IMR-90 (cell line): ENCODE measurements around the gene RAD51B.

Source experiments
- BHLHE40 ChIP-seq: fragments of 150-350 bp; IDR thresholded peaks from 2 replicates; pipeline ENCODE4 v1.6.1; 2016; ENCODE audit warnings: mild to moderate bottlenecking, low read depth, low read length
- CEBPB ChIP-seq: IDR thresholded peaks from 2 replicates; pipeline ENCODE4 v1.6.1; 2012; ENCODE audit warnings: low read depth, low read length, improper control_type of control experiment
- FOS ChIP-seq: fragments of 150-350 bp; IDR thresholded peaks from 2 replicates; pipeline ENCODE4 v1.6.1; 2016; ENCODE audit warnings: low read depth, low read length
- MAZ ChIP-seq: IDR thresholded peaks from 2 replicates; pipeline ENCODE4 v1.6.1; 2012; ENCODE audit warnings: low read depth, mild to moderate bottlenecking, low read length, improper control_type of control experiment, moderate library complexity, borderline replicate concordance
- POLR2A ChIP-seq: IDR thresholded peaks from 2 replicates; pipeline ENCODE4 v1.6.1; 2012; ENCODE audit warnings: mild to moderate bottlenecking, low read depth, low read length
- RAD21 ChIP-seq: IDR thresholded peaks from 2 replicates; pipeline ENCODE4 v1.6.1; 2012; ENCODE audit warnings: low read length, improper control_type of control experiment
- RCOR1 ChIP-seq: IDR thresholded peaks from 2 replicates; pipeline ENCODE4 v1.6.1; 2012; ENCODE audit warnings: mild to moderate bottlenecking, low read length, improper control_type of control experiment; ENCODE audit not compliant: insufficient replicate concordance
- RFX5 ChIP-seq: IDR thresholded peaks from 2 replicates; pipeline ENCODE4 v1.8.0; 2012; ENCODE audit warnings: low read depth, mild to moderate bottlenecking, low read length, moderate library complexity
- SMC3 ChIP-seq: fragments of 150-350 bp; IDR thresholded peaks from 2 replicates; pipeline ENCODE4 v1.6.1; 2016; ENCODE audit warnings: low read depth, mild to moderate bottlenecking, antibody characterized with exemption, low read length, moderate library complexity
- TF ChIP-seq, protein P1 (sequence below): conservative IDR thresholded peaks from 2 replicates; pipeline ENCODE4 v1.5.1; 2012; ENCODE audit warnings: mild to moderate bottlenecking, low read depth, low read length, improper control_type of control experiment
- TF ChIP-seq, protein P2 (sequence below): fragments of 150-350 bp; IDR thresholded peaks from 2 replicates; pipeline ENCODE4 v1.6.1; 2017; ENCODE audit warnings: mild to moderate bottlenecking, antibody characterized with exemption, low read length, low read depth
- TF ChIP-seq, protein P3 (sequence below): fragments of 150-350 bp; IDR thresholded peaks from 2 replicates; pipeline ENCODE4 v1.6.1; 2016; ENCODE audit warnings: low read depth, mild to moderate bottlenecking, low read length, moderate library complexity, borderline replicate concordance

DNA sequence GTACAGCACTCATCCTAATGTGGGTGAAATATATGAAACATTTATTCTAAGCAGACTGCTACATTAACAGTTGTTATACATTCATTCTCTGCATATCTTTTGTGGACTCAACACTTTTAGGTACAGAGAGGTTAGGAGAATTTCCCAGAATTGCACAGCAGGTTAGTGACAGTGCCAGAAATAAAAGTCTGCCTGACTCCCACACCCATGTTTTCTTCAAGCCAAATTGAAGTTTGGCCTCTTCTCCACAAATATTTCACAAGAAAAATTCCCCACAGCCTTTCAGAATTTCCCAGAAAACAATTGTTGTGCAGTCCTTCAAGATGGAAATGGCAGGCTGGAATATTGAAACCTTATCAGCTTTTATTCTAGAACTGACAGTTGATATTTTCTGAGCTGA, 464.8 kb downstream of the RAD51B start:
- TF ChIP-seq POLR2A (no peak), FOS (no peak), RFX5 (no peak), RAD21 (no peak), MAZ (no peak), RCOR1 (no peak), BHLHE40 (no peak), CEBPB (no peak), SMC3 (no peak)
- TF ChIP-seq, protein P1, sequence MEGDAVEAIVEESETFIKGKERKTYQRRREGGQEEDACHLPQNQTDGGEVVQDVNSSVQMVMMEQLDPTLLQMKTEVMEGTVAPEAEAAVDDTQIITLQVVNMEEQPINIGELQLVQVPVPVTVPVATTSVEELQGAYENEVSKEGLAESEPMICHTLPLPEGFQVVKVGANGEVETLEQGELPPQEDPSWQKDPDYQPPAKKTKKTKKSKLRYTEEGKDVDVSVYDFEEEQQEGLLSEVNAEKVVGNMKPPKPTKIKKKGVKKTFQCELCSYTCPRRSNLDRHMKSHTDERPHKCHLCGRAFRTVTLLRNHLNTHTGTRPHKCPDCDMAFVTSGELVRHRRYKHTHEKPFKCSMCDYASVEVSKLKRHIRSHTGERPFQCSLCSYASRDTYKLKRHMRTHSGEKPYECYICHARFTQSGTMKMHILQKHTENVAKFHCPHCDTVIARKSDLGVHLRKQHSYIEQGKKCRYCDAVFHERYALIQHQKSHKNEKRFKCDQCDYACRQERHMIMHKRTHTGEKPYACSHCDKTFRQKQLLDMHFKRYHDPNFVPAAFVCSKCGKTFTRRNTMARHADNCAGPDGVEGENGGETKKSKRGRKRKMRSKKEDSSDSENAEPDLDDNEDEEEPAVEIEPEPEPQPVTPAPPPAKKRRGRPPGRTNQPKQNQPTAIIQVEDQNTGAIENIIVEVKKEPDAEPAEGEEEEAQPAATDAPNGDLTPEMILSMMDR, result no peak
- TF ChIP-seq, protein P2, sequence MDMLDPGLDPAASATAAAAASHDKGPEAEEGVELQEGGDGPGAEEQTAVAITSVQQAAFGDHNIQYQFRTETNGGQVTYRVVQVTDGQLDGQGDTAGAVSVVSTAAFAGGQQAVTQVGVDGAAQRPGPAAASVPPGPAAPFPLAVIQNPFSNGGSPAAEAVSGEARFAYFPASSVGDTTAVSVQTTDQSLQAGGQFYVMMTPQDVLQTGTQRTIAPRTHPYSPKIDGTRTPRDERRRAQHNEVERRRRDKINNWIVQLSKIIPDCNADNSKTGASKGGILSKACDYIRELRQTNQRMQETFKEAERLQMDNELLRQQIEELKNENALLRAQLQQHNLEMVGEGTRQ, result no peak
- TF ChIP-seq, protein P3, sequence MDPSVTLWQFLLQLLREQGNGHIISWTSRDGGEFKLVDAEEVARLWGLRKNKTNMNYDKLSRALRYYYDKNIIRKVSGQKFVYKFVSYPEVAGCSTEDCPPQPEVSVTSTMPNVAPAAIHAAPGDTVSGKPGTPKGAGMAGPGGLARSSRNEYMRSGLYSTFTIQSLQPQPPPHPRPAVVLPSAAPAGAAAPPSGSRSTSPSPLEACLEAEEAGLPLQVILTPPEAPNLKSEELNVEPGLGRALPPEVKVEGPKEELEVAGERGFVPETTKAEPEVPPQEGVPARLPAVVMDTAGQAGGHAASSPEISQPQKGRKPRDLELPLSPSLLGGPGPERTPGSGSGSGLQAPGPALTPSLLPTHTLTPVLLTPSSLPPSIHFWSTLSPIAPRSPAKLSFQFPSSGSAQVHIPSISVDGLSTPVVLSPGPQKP, result no peak
